Urinary bladder (tissue), 4 donors: ENCODE data around the gene PLPP3. TPM values are rescaled to one million over a fixed set of nuclear protein-coding genes. Genes with fewer than 3 reads are reported as not detected.

Source experiments
- DNase-seq: peaks from one replicate; pipeline ENCODE4 v3.0.0-alpha.2; 2015; ENCODE audit errors: extremely low spot score
- H3K27ac ChIP-seq: one replicate; pipeline ENCODE4 v1.5.1; 2013; ENCODE audit warnings: low read depth, mild to moderate bottlenecking, moderate library complexity
- H3K36me3 ChIP-seq: one replicate; pipeline ENCODE4 v1.6.1; 2013; ENCODE audit warnings: mild to moderate bottlenecking, moderate library complexity; ENCODE audit not compliant: insufficient read depth
- H3K4me1 ChIP-seq: one replicate; pipeline ENCODE4 v1.6.1; 2013; ENCODE audit warnings: mild to moderate bottlenecking, moderate library complexity; ENCODE audit not compliant: insufficient read depth
- H3K4me3 ChIP-seq: one replicate; pipeline ENCODE4 v1.5.1; 2013; ENCODE audit warnings: low read depth, low read length
- WGBS: extraction: QIAGEN DNeasy Blood & Tissue Kit; methylation state at CpG from one replicate; pipeline ENCODE4 v1.1.7; 2013; 5-methylcytosine and 5-hydroxymethylcytosine counted together
- polyA plus RNA-seq: library from polyadenylated mRNA; stranded (reverse); fragments of 200-250 nt; gene quantifications from one replicate; pipeline ENCODE4 v1.2.3, GENCODE V29; 2013
- total RNA-seq: library from RNA; depleted of rRNA; stranded (reverse); fragments of >200 nt; gene quantifications from one replicate; pipeline ENCODE4 v1.2.3, GENCODE V29; 2014
- donor health status: healthy with polysubstance abuse.
- donor health status: healthy.

The PLPP3 gene
- total and polyA plus RNA-seq, 2 donors, result 256 to 263 TPM

DNA sequence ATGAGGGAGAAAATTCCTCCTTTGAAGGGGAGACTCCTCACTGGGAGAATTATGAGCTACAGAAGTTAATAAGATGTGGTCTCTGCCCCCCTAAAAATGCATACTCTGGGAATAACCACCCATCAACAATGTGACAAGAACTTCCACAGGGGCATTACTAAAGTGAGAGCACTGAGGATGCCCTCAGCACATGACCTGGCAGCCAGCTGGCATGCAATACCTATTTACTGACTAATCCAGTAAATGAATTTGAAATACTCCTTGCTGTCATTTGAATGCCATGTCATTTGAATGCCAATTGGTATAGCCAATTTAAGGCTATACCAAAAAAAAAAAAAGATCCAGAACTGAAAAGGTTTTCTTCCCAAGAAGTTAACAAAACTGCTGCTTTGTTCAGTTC lies 30.8 kb downstream of the PLPP3 start:
- Histone ChIP-seq H3K36me3 (peaks cover 2% of the 10 kb centered on the region), H3K4me1 (peaks cover 5% of the 10 kb centered on the region), H3K27ac (no peak overlapping the region), H3K4me3 (no peak overlapping the region)
- DNase-seq, result no peak

DNA sequence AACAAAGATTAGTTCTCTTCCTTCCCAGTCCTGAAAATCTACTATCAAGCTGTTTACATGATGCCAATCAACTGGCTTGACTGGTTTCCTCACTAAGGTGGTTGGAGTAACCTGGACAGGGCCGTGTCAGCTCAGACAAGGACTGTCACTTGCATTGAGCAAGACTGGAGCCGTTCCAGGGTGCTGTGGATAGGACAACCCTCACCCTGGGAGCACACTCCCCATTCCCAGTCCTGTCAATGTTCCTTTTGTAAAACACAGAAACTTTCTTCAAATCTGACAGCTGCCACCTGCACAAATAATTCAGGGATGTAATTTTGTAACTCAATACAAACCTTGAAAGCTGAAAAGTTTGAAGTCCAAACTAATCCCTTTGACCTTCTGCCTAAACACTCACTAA lies 31.4 kb downstream of the PLPP3 start:
- Histone ChIP-seq H3K4me1 (peaks cover 5% of the 10 kb centered on the region), H3K27ac (no peak overlapping the region), H3K4me3 (no peak overlapping the region), H3K36me3 (peaks cover 2% of the 10 kb centered on the region)
- WGBS, result 57% methylated on average over 2 of the region's 2 CpGs
- no peak for DNase-seq

DNA sequence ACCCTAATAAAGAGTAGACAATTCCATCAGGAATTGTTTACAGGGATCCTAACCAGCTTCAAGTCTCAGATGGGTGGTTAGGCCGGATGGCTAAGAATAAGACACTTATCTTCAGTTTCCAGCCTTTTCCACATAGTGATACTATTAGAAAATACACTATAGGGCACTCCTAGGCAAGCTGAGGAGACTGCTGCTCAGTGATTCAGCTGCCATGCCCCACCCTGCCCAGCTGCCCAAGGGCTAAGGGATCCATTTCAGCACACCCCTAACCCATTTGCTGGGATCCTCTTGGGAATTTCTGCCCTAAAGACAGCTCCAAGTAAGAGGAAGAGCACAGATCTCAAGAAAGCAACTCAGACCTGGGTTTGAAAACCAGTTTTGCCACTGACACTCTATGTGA lies 31.9 kb downstream of the PLPP3 start:
- H3K36me3 ChIP-seq, result peaks cover 2% of the 10 kb centered on the region
- no peak for DNase-seq
- H3K27ac ChIP-seq, result no peak overlapping the region
- 70% methylated on average over 1 of the region's 1 CpG for WGBS
- H3K4me1 ChIP-seq, result peaks cover 5% of the 10 kb centered on the region
- H3K4me3 ChIP-seq, result no peak overlapping the region

DNA sequence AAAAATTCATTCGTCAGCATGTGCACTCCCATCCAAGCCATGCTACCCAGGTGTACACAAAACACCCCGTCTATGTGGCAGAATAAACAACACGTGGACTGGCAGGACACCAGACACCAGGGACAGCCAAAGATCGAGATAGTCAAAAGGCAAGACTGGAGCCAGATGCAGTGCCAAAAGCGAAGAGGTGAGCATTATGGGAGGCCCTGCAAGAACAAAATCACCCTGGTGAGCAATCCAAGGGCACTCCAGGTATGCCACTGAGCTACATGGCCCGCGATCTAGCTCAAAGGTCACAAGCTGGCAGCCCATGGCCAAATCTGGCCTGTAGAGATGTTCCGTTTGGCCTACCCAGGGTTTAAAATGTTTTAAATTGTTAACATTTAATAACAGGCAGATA lies 33.7 kb downstream of the PLPP3 start:
- no peak overlapping the region for H3K4me3 ChIP-seq
- H3K27ac ChIP-seq, result no peak overlapping the region
- DNase-seq, result no peak
- peaks cover 2% of the 10 kb centered on the region for H3K36me3 ChIP-seq
- WGBS, result 87% methylated on average over 8 of the region's 8 CpGs
- peaks cover 7% of the 10 kb centered on the region for H3K4me1 ChIP-seq

DNA sequence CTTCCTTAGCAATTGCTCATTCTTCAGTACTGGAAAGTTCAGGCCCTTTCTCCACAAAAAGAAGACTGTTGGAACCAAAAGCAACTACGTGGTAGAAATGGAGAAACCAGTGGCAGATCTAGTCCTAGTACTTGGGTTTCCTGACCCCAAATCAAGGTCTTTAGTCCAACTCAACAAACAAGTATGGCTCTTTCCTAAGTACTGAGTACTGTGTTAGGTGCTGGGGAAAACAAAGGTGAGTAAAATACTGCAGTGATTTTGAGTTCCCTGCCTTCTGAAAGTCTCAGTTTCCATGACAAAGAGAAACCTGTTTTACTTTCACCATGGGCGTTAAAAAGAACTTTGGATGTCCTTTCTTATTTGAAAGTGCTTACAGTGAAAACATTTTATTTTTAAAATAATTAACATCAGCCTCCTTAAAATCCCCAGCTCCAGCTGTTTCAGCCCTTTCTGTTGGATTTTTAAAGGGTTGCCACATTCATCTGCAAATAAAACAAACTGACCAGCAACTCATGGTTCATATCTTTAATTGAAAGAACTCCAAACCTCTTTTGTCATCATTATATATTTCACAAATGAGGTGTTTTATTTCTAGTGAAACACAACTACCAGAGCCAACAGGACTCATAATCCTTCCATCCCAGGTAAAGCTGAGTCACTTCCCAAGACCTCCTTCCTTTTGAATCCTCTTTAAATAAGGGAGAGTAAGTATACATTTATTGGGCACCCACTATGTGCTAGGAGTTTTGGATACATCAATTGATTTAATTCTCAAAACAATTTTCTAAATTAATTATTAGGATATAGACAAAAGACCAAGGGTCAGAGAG lies 35.4 kb downstream of the PLPP3 start:
- H3K27ac ChIP-seq, result no peak overlapping the region
- H3K4me3 ChIP-seq, result no peak overlapping the region
- no peak for DNase-seq
- peaks cover 2% of the 10 kb centered on the region for H3K36me3 ChIP-seq
- H3K4me1 ChIP-seq, result peaks cover 7% of the 10 kb centered on the region
- 86% methylated on average over 2 of the region's 2 CpGs for WGBS

DNA sequence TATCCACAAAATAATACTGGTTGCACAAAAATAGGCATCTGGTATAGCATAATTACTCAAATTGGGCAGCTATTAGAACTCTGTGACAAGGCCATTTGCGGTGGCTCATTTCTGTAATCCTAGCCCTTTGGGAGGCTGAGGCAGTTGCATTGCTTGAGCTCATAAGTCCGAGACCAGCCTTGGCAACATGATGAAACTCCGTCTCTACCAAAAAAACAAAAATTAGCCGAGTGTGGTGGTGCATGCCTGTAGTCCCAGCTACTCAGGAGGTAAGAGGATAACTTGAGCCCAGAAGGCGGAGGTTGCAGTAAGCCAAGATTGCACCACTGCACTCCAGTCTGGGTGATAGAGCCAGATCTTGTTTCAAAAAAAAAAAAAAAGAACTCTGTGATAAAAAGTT lies 36.7 kb downstream of the PLPP3 start:
- no peak overlapping the region for H3K27ac ChIP-seq
- H3K4me3 ChIP-seq, result no peak overlapping the region
- WGBS, result 91% methylated on average over 5 of the region's 5 CpGs
- peaks cover 7% of the 10 kb centered on the region for H3K4me1 ChIP-seq
- H3K36me3 ChIP-seq, result peaks cover 2% of the 10 kb centered on the region
- DNase-seq, result no peak

DNA sequence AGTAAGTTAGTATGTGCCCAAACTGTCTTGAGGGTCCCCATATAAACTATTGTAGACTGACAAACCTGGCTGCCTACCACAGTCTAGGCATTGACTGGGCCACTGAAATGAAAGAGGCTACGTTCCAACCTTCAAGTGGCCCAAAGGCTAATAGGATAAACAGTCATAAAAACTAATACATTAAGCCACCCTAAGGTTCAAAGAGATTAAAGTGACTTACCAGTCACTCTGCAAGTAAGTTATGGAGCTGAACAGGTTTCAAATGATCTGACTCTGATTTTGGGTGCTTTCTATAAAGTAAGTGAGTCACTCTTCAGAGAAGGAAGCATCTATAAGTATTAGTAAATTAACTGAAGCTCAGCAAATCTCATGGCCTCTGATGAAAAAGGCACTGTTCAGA lies 38.0 kb downstream of the PLPP3 start:
- DNase-seq, result no peak
- peaks cover 7% of the 10 kb centered on the region for H3K4me1 ChIP-seq
- H3K27ac ChIP-seq, result no peak overlapping the region
- 58% methylated on average over 1 of the region's 1 CpG for WGBS
- H3K36me3 ChIP-seq, result peaks cover 2% of the 10 kb centered on the region
- no peak overlapping the region for H3K4me3 ChIP-seq

DNA sequence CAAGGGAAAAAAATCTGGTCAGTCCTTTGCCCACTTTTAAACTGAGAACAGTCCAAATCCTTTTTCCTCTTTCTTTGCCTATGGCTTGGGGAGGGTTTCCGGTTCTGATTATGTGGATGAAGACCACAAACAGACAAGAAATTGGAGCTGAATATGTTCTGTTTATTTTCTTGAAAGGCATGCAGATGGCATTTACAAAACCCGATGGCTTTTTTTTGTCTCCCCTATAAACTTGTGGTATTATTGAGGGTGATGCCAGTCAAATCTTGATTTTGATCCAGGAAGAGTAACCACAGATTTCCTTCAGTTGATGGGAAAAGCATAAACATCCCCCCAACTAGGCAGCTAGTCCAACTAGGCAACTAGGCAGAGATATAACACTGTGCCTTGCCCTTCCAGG lies 38.9 kb downstream of the PLPP3 start:
- WGBS, result 51% methylated on average over 2 of the region's 2 CpGs
- Histone ChIP-seq H3K36me3 (peaks cover 2% of the 10 kb centered on the region), H3K27ac (no peak overlapping the region), H3K4me1 (peaks cover 5% of the 10 kb centered on the region), H3K4me3 (no peak overlapping the region)
- no peak for DNase-seq

DNA sequence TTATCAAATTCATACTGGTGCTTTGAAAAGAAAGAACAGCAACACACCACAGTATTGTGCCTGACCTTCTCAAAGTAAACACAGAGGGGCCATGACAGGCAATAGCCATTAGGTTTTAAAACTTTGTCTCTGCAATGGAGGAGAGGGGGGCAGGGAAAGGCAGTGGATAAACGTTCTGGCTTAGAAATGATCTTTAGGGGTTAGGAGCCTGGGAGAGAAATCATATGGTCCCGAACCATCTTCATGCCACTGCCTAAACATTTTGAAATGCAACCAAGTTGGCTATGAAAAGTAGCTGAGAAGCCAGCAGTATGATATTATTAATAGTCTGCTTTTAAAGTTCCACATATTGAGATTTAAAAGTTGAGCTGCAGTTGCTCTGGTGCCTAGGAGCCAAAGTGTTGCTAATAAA lies 39.8 kb downstream of the PLPP3 start:
- 20% methylated on average over 2 of the region's 2 CpGs for WGBS
- peaks cover 5% of the 10 kb centered on the region for H3K4me1 ChIP-seq
- no peak overlapping the region for H3K27ac ChIP-seq
- H3K4me3 ChIP-seq, result no peak overlapping the region
- no peaks in the 10 kb centered on the region for H3K36me3 ChIP-seq
- no peak for DNase-seq

DNA sequence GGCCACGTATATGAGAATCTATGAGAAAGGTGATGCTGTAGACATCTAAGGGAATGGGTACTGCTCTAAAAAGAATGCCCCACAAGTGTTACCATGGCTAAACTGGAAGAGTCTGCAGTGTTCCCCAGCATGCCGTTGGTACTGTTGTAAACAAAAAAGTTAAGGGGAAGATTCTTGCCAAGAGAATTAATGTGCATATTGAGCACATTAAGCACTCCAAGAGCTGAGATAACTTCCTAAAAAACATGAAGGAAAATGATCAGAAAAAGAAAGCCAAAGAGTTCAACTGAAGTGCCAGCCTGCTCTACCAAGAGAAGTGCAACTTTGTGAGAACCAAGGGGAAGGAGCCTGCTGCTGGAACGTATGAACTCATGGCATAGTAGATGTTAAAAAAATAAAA lies 40.8 kb downstream of the PLPP3 start:
- Histone ChIP-seq H3K36me3 (no peaks in the 10 kb centered on the region), H3K27ac (no peak overlapping the region), H3K4me3 (no peak overlapping the region), H3K4me1 (peaks cover 3% of the 10 kb centered on the region)
- 56% methylated on average over 3 of the region's 3 CpGs for WGBS
- DNase-seq, result no peak

DNA sequence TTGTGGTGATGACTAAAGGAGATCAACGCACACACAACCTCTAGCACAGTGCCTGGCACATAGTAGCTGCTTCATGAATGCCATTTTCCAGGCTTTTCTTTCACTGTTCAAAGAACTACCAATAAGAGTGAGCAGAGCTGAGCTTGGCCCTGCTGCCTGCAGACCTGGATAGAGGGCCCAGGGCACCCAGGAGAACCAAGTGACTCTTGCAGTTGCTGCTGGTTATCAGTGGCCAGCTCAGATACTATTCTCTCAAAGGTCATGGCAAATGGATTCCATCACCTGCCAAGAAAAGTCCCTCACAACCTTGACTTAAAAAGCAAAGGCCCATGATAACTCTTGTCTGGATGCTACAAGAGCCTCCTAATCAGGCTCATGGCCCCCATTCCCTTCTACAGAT lies 41.7 kb downstream of the PLPP3 start:
- peaks cover 3% of the 10 kb centered on the region for H3K4me1 ChIP-seq
- peaks cover 1% of the 10 kb centered on the region for H3K36me3 ChIP-seq

DNA sequence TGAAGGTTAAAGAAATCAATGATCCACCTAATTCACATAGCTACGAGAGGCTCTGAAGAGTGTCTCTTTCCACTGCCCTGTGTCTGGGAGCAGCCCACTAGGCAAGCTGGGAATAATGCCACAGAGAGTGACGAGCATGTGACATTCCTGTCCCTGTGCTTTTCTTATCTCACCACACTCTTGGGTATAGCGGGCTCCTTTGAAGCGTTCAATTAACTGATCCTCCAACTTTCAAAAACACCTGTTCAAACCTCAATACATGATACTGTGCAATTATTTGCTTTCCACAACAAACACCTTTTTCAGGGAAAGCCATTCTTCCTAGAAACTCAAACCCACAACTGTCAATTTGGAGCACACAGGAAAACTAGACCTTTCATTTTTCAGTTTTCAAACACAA lies 43.4 kb downstream of the PLPP3 start:
- H3K27ac ChIP-seq, result no peak overlapping the region
- DNase-seq, result no peak
- peaks cover 1% of the 10 kb centered on the region for H3K36me3 ChIP-seq
- H3K4me3 ChIP-seq, result no peak overlapping the region
- peaks cover 2% of the 10 kb centered on the region for H3K4me1 ChIP-seq
- WGBS, result 91% methylated on average over 4 of the region's 4 CpGs

More for the DNA sequence above, 41.7 kb downstream of the PLPP3 start:
- Histone ChIP-seq H3K4me3 (no peak overlapping the region), H3K27ac (no peak overlapping the region)
- DNase-seq, result no peak
- WGBS, result 98% methylated on average over 1 of the region's 1 CpG

DNA sequence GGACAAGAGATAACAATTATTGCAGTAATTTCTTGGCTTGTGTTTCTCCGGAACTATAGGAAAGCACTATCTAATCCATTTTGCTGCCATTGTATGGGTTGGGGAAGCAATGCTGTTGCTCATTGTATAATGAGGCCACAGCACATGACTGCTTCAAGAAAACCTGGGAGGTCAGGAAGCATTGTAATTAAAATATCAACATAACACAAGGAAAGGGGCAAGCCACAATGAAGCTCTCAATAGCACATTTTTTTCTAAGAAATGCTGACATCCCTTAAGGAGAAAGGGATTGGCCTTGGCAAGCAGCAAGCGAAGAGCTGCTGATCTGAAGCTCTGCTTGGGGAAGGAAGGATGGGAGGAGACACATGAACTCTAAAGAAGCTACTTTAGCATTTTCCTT lies 44.0 kb downstream of the PLPP3 start:
- Histone ChIP-seq H3K4me1 (no peaks in the 10 kb centered on the region), H3K27ac (no peak overlapping the region), H3K4me3 (no peak overlapping the region), H3K36me3 (peaks cover 1% of the 10 kb centered on the region)
- no peak for DNase-seq
- 86% methylated on average over 2 of the region's 2 CpGs for WGBS

DNA sequence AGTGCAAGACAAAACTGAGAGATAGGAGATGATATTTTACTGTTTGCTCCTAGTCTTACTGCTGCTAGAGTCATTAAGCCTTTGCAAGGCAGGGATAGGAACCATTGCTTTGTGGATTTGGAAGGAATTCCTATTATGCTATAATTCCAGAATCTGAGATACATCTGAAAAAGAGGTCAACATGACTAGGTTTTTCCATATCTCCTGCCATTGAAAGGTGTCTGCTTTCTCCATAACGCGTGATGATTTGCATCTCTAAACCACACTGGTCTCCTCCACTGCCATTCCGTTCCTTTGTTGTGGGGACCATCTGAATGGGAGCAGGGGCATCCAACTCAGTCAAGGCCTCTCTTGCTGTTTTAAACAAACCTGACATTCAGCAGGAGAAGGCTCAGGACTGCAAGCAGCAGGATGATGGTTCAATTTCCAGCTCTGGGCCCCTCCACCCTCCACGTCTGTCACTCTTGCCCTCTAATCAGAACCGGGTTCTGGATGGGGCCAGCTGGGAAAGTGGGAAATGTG lies 45.2 kb downstream of the PLPP3 start:
- Histone ChIP-seq H3K27ac (no peak overlapping the region), H3K36me3 (peaks cover 1% of the 10 kb centered on the region), H3K4me1 (peaks cover 1% of the 10 kb centered on the region), H3K4me3 (no peak overlapping the region)
- 82% methylated on average over 5 of the region's 5 CpGs for whole genome bisulfite sequencing
- DNase-seq, result no peak
